K562 (cell line): ENCODE measurements around the gene KIF5A. TPM values are rescaled to one million over a fixed set of nuclear protein-coding genes. Genes with fewer than 3 reads are reported as not detected.

Experiments
- ATAC-seq: fragments of 200-7000 bp; cut with Tn5 transposase; 3 replicates; pipeline ENCODE4 v1.9.1; 2020; ENCODE audit warnings: moderate library complexity
- BruUV-seq: library from RNA; stranded (reverse); fragments of 400-500 nt; replicated peaks from 2 replicates; lab custom pipeline; 2021; lab: Mats Ljungman, UMichigan
- CTCF ChIA-PET: fragments of 300-600 bp; formaldehyde crosslinking; extraction: SDS; loops from one replicate; lab custom pipeline; 2021; ENCODE audit warnings: low intra/inter-chr PET ratio; lab: Yijun Ruan, JAX
- POLR2A ChIA-PET: fragments of 300-600, 350-650 bp; sonication (Branson Sonifier 250); formaldehyde crosslinking; extraction: SDS; loops from one replicate; lab custom pipeline; 2021; ENCODE audit warnings: antibody characterized with exemption, inconsistent platforms; lab: Yijun Ruan, JAX
- DNase-seq, 4 experiments: peaks; one replicate each; pipeline versions ENCODE4 v3.0.0 to v3.0.0-alpha.2; 2011 to 2018; ENCODE audit warnings: low spot score in 3 of 4, mixed read lengths in 3 of 4; ENCODE audit errors: extremely low read depth in 1 of 4
- FAIRE-seq: peaks from 2 replicates; lab custom pipeline; 2011; peaks lifted over from hg19 to GRCh38; lab: Jason Lieb, UNC
- H2AFZ ChIP-seq: 2 replicates; pipeline ENCODE4 v1.6.0; 2011; ENCODE audit warnings: low read depth, low read length, control low read depth, inconsistent platforms
- H3K27ac ChIP-seq: fragments of 200-600 bp; 3 replicates; pipeline ENCODE4 v1.8.0; 2011; ENCODE audit warnings: low read depth, mild to moderate bottlenecking, control low read depth, inconsistent platforms, low read length, moderate library complexity, mixed read lengths; ENCODE audit errors: extremely low read depth
- H3K27me3 ChIP-seq, 2 experiments: fragments of 300-600 bp in 1 of 2; 2 replicates in 1 of 2; 3 replicates in 1 of 2; pipeline versions ENCODE4 v1.6.0 to v1.8.0; 2011; ENCODE audit warnings: inconsistent platforms in 2 of 2, low read length in 2 of 2, mild to moderate bottlenecking in 1 of 2, mixed read lengths in 1 of 2, moderate library complexity in 1 of 2; ENCODE audit not compliant: control insufficient read depth in 2 of 2, insufficient read depth in 2 of 2
- H3K36me3 ChIP-seq: fragments of 300-600 bp; 3 replicates; pipeline ENCODE4 v1.8.0; 2011; ENCODE audit warnings: mild to moderate bottlenecking, low read length, inconsistent platforms; ENCODE audit not compliant: control insufficient read depth, insufficient read depth
- H3K4me1 ChIP-seq, 2 experiments: fragments of 200-600 bp in 1 of 2; replicated peaks in 1 of 2; 2 replicates in 1 of 2; 3 replicates in 1 of 2; pipeline versions ENCODE4 v1.5.1 to v1.8.0; 2011; ENCODE audit warnings: inconsistent platforms in 2 of 2, low read length in 2 of 2, mild to moderate bottlenecking in 1 of 2, mixed read lengths in 1 of 2, moderate library complexity in 1 of 2; ENCODE audit not compliant: control insufficient read depth in 2 of 2, insufficient read depth in 2 of 2
- H3K4me2 ChIP-seq: 2 replicates; pipeline ENCODE4 v1.6.1; 2011; ENCODE audit warnings: low read length, control low read depth, inconsistent platforms, mixed read lengths; ENCODE audit not compliant: insufficient read depth
- H3K4me3 ChIP-seq: fragments of 200-600 bp; sonication (generic), shearing (Covaris generic); 2 replicates; pipeline ENCODE4 v1.5.1; 2016; ENCODE audit warnings: control low read depth, inconsistent platforms
- H3K79me2 ChIP-seq: fragments of 200-600 bp; 3 replicates; pipeline ENCODE4 v1.8.0; 2011; ENCODE audit warnings: low read length, inconsistent platforms; ENCODE audit not compliant: control insufficient read depth, insufficient read depth
- H3K9ac ChIP-seq, 2 experiments: 2 replicates each; pipeline versions ENCODE4 v1.6.0 to v1.6.1; 2011; ENCODE audit warnings: low read depth in 2 of 2, low read length in 2 of 2, control low read depth in 1 of 2, inconsistent platforms in 1 of 2, mild to moderate bottlenecking in 1 of 2, mixed read lengths in 1 of 2; ENCODE audit not compliant: insufficient read depth in 1 of 2
- H3K9me1 ChIP-seq: one replicate; pipeline ENCODE4 v1.6.0; 2011; ENCODE audit warnings: inconsistent platforms, mild to moderate bottlenecking, low read length, moderate library complexity; ENCODE audit not compliant: control insufficient read depth, insufficient read depth
- H3K9me3 ChIP-seq: replicated peaks from 2 replicates; pipeline ENCODE4 v1.5.1; 2011; ENCODE audit warnings: low read depth, low read length, inconsistent platforms; ENCODE audit not compliant: control insufficient read depth, insufficient read depth
- H4K20me1 ChIP-seq: replicated peaks from 2 replicates; pipeline ENCODE4 v1.6.1; 2011; ENCODE audit warnings: low read length, inconsistent platforms, mixed read lengths; ENCODE audit not compliant: control insufficient read depth, insufficient read depth
- ADNP ChIP-seq: fragments of 200-800 bp; sonication (Bioruptor generic); IDR thresholded peaks from 2 replicates; pipeline ENCODE4 v1.6.1; 2016; ENCODE audit warnings: missing genetic modification characterization, missing compliant biosample characterization
- E2F5 ChIP-seq: sonication (generic); formaldehyde crosslinking; IDR thresholded peaks from 2 replicates; pipeline ENCODE4 v1.8.0; 2022; ENCODE audit warnings: mild to moderate bottlenecking, missing genetic modification reagents
- SPI1 ChIP-seq: IDR thresholded peaks from 2 replicates; pipeline ENCODE4 v1.6.1; 2011; ENCODE audit warnings: low read depth, low read length, control low read depth, borderline replicate concordance
- ZC3H8 ChIP-seq: fragments of 450-650 bp; IDR thresholded peaks from 2 replicates; pipeline ENCODE4 v1.6.1; 2017
- ZFP30 ChIP-seq: fragments of 250-450 bp; sonication (Bioruptor Pico); IDR thresholded peaks from 2 replicates; pipeline ENCODE4 v1.8.0; 2022; ENCODE audit warnings: moderate library complexity, mild to moderate bottlenecking, inconsistent platforms, borderline replicate concordance
- WGBS: fragments of 100-300 bp; shearing (Covaris generic); methylation state at CpG from one replicate; pipeline ENCODE4 v1.1.6; 2016; ENCODE audit warnings: low coverage, mixed read lengths; ENCODE audit not compliant: insufficient coverage; ENCODE audit errors: missing lambda C conversion rate; 5-methylcytosine and 5-hydroxymethylcytosine counted together
- in situ Hi-C: fragments of 300-500 bp; cut with MboI; formaldehyde crosslinking; loops from 4 replicates; pipeline ENCODE4 v1.15.0; 2018; ENCODE audit warnings: inconsistent platforms, mixed read lengths
- intact Hi-C: fragments of 100-400 bp; cut with micrococcal nuclease; formaldehyde crosslinking; loops from 2 replicates; pipeline ENCODE4 v1.14.2; 2022
- polyA plus RNA-seq, 8 experiments: library from polyadenylated mRNA; depleted of rRNA in 4 of 8; stranded (reverse) in 5 of 8; unstranded in 3 of 8; fragments of >200 nt; fragmentation: Nextera tagmentation in 2 of 8; fragmentation: Illumina TruSeq in 1 of 8; extraction: Ambion mirVana in 2 of 8; extraction: Trizol in 1 of 8; gene quantifications; 2 replicates each; pipeline versions ENCODE4 v1.2.1 to v1.2.3, GENCODE V29; 2011 to 2014; ENCODE audit warnings: inconsistent platforms in 1 of 8, missing spikeins in 1 of 8
- total RNA-seq, 7 experiments: library from RNA; depleted of rRNA in 6 of 7; stranded (reverse); fragments of >200 nt in 6 of 7; fragmentation: Illumina TruSeq in 2 of 7; extraction: Trizol in 2 of 7; gene quantifications; 2 replicates each; pipeline versions ENCODE4 v1.2.1 to v1.2.3, GENCODE V29; 2011 to 2021; ENCODE audit warnings: low replicate concordance in 1 of 7

The KIF5A gene
- total and polyA plus RNA-seq, 9 of the 15 experiments (the other 6 are each of a cell fraction or from before 2014, with no cell fraction given), result 3.4 to 17.7 (median 8.0) TPM

GRCh38 chr12:57623811-57624390 is 74.1 kb downstream of the KIF5A start:
- H3K4me2 ChIP-seq, result no peak overlapping the region
- no peaks in the 10 kb centered on the region for H4K20me1 ChIP-seq
- no peak overlapping the region for H3K9ac ChIP-seq
- H3K4me3 ChIP-seq, result no peak overlapping the region
- ChIA-PET CTCF (no interaction called here), POLR2A (interaction anchor here (0.6 to 1.2 kb wide), 5 partner anchors 36 to 906 kb away, joined by 3 to 4 read pairs (median 3); no protein-coding TSS in a partner anchor)
- no peak for TF ChIP-seq ADNP
- 0 out of 2 replicates have a peak, but pooled peaks have one; percentile 25 for TF ChIP-seq SPI1
- no peak for TF ChIP-seq ZFP30
- no peak for TF ChIP-seq ZC3H8
- TF ChIP-seq E2F5 (CRISPR knock-in tag), result no peak
- H3K9me1 ChIP-seq, result no peaks in the 10 kb centered on the region
- no peaks in the 10 kb centered on the region for H3K9me3 ChIP-seq
- H3K27me3 ChIP-seq, result no peaks in the 10 kb centered on the region
- no peak overlapping the region for H2AFZ ChIP-seq
- no peak overlapping the region for H3K27ac ChIP-seq
- in situ Hi-C loops (no loop called here), intact Hi-C loops (loop anchor here (5.0 kb wide), 1 partner anchor 102 kb away; the partner anchor contains the start of genes DDIT3 and MBD6)
- no peak for FAIRE-seq
- WGBS, result 44% methylated on average over 5 of the region's 5 CpGs
- peaks cover 20 to 41% of the 10 kb centered on the region in 2 experiments for H3K4me1 ChIP-seq
- BruUV-seq, result no TSS peak
- ATAC-seq, result no peak
- H3K79me2 ChIP-seq, result no peaks in the 10 kb centered on the region
- peaks cover 25% of the 10 kb centered on the region; the same call in 2 of the 3 replicates for H3K36me3 ChIP-seq
- no peak for DNase-seq
